ENCODE results near the gene COL27A1.

GRCh38 chr9:114130141-114130540 is 25.2 kb upstream of the COL27A1 start:
- TF ChIP-seq POLR2A (IDR thresholded peaks at IDR 0.05) = no peak
- TF ChIP-seq, protein P1, sequence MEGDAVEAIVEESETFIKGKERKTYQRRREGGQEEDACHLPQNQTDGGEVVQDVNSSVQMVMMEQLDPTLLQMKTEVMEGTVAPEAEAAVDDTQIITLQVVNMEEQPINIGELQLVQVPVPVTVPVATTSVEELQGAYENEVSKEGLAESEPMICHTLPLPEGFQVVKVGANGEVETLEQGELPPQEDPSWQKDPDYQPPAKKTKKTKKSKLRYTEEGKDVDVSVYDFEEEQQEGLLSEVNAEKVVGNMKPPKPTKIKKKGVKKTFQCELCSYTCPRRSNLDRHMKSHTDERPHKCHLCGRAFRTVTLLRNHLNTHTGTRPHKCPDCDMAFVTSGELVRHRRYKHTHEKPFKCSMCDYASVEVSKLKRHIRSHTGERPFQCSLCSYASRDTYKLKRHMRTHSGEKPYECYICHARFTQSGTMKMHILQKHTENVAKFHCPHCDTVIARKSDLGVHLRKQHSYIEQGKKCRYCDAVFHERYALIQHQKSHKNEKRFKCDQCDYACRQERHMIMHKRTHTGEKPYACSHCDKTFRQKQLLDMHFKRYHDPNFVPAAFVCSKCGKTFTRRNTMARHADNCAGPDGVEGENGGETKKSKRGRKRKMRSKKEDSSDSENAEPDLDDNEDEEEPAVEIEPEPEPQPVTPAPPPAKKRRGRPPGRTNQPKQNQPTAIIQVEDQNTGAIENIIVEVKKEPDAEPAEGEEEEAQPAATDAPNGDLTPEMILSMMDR (IDR thresholded peaks at IDR 0.05) = no peak
- no peak for TF ChIP-seq POLR2AphosphoS5 (IDR thresholded peaks at IDR 0.05)

Measured in prostate gland (tissue), 2 donors.